ENCODE data around the gene KIAA1958.
A peak's percentile ranks its signal among the peaks of the same experiment; 100 is the strongest.

Gene KIAA1958

DNA sequence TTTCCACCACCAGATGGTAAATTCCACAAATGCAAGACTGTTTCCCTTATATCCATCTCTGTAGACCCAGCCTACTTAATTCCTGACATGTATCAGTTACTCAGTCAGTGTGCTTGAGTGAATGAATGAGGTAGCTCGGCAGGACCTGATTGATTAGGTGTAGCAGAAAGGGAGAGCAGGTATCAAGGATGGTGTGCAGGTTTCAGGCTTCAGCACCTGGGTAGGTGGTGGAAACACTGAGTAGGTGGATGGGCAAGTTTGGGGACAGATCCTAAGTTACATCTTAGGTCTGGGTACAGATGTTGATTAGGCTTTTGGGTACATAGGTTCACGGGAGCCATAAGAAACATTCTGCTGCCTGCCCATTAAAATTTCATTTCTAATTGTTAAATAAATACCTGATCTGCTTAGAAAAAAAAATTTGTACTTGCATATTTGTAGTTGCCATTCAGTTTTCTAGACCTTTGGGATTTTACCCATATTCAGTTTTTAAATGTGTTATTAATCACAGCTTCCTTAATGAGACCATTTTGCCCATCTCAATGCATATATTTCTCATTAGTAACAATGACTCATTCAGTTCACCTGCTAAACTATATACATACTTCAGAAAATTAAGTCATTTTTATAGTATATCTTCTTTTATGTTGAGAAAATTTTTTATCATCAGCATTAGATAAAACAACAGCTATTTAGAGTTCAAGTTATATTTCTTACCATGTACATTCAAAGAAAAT lies 119.5 kb downstream of the KIAA1958 start:
- DNase-seq, result no peak

- no peak for DNase-seq
Measured at GRCh38 chr9:112608851-112609250, 122.2 kb downstream of the KIAA1958 start.

DNA sequence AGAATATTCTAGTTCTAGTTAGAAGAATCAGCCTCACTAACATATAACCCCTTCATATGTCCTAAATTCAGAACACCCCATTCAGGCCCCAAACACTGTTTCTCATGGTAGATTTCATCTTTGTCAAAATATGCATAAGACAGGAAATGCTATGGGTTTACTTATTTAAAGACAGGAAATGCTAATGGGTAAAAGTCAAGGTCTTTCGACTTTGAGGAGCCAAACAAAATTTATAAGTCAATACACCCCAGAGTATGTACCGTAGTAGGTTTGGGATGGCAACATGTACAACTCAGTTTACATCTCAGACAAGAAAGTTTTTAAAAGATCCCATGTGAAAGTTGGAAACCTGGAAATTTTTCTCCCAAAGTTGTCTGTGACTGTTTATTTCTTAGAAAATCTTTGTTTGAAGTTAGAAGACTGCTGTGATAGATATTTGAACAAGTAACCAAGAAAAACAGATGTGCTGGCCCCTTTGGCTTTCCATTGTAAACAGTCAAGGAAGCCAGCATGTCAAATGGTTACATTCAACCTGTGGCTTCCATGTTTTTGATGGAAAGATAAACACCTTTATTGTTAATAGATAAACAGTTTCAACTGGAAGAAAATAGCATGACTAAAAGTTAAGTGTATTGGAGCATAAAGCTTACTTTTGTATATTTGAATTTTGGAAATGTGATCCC lies 129.1 kb downstream of the KIAA1958 start:
- no peak for DNase-seq

DNA sequence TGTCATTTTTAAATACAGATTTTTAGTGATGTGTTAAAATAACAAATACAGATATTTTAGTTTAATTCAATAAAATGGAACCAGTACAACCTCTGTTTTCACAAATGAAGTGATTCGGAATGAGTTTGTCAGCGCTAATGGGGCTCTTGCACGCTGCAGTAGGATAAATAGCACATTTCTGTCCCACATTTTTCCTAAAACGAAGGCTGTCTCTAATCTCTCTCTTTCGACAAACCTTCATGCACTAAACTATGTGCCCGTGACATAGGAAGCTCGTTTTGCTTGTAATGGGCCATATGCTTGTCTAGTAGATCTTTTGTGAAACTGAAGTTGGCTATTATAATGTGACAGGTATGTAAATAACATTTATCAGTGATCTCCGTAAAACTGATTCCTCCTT lies 130.7 kb downstream of the KIAA1958 start:
- no peak for DNase-seq

DNA sequence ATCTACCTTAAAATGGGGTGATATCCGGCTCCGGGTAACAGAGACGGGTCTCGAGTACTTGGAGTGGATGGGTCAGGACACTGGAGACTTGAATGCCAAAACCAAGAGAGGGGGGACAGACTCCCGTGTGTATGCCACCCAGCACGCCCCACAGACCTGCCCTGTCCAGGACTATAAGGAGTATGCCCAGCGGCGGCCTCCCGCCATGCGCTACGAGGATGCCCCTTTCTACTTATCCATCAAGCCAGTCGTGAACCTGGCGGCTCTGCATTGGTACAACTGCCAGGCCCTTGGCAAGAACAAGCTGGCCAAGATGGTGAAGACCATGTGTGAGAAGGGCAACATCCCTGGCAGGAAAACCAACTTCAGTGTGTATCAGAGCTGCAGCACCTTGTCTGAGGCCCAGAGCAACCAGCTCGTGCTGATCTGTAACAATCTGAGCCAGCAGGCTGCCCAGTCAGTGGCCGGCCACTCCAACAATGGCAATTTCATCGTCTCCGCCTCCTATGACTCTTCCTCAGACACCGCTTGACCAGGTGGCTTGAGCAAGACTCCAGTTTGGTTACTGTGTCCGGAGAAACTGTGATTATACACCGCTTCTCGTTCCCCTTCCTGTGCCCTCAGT lies 131.9 kb downstream of the KIAA1958 start:
- no peak for DNase-seq

GRCh38 chr9:112620388-112620787 lies 133.8 kb downstream of the KIAA1958 start:
- DNase-seq, result no peak

DNA sequence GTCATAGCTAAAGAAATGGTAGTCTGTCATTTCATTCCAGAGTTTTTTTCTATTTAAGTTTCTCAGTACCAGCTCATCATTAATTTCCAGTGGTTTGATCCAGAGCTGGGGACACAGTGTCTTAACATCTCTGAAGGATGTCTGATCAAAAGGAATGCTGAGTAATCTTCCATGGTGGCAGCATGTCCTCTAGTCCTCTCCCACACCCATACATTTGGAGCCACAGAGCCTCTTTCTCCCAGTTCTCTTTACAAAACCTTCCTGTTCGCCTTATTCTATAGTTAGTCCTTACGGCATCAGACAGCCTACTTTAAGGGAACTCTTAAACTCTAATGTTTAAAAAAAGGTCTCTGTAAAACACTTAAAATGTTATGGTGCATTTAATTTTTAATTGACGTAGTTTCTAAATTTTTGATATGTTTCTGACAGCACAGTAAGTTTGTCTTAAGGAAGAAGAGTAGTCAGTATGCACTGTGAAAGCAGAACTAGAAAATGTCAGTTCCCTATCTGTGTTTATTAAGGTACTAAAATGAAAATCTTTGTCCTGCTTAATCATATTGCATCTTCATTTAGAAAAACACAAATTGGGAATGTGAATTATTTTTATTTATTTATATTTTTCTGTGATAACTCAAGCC lies 134.5 kb downstream of the KIAA1958 start:
- no peak for DNase-seq

GRCh38 chr9:112623198-112623597 lies 136.6 kb downstream of the KIAA1958 start:
- no peak for DNase-seq

GRCh38 chr9:112624711-112625707 lies 138.4 kb downstream of the KIAA1958 start:
- DNase-seq, result no peak

- DNase-seq, result peak; percentile 25
Measured at GRCh38 chr9:112629671-112630485, 143.3 kb downstream of the KIAA1958 start.

DNA sequence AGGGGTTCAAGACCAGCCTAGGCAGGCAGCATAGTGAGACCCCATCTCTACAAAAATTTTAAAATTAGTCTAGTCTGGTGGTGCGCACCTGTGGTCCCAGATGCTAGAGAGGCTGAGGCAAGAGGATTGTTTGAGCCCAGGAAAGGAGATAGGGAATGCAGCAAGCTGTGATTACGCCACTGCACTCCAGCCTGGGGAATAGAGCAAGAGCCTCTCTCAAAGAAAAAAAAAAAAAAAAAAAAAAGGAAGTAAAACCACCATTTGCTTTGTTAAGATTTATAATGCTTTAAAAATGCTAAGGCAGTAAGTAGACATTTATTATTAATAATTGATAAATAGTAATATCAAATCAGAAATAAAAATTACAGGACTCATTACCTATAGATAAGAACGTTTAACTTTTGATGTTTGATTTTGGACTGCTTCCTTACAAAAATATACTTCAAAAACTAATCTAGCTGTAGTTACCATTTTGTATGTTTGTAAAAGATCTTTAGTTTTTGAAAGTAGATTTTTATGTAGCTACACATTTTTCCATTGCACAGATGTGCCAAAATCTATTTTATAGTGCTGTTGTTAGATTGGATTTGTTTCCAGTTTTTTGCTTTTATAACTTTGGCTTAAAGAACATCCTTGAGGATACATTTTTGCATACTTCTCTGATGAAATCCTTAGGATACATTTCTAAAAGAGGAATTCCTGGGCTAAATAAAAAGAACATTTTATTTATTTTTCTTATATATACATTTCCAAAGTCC lies 144.9 kb downstream of the KIAA1958 start:
- no peak for DNase-seq

GRCh38 chr9:112640311-112640710 lies 153.7 kb downstream of the KIAA1958 start:
- DNase-seq, result no peak

DNA sequence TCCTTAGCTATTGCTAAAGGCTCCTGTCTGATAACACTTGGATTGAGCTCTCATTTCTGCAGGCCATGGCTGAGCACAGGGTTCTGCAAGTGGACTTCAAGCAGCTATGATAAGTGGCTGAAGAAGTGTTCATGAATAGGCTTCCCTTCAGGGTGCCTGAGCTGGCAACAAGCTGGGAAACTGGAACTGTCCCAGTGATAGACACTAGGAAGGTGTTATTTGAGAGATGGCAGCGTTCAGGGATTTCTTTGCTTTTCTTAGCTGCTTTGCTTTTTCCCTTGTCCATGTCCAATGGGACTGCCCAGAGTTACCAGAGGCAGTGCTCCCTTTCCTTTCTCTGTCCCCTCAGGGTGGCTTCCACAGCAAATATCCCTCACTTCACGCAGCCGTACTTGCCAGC lies 155.5 kb downstream of the KIAA1958 start:
- DNase-seq, result no peak

- no peak for DNase-seq
Measured at GRCh38 chr9:112647596-112647995, 161.0 kb downstream of the KIAA1958 start.

DNA sequence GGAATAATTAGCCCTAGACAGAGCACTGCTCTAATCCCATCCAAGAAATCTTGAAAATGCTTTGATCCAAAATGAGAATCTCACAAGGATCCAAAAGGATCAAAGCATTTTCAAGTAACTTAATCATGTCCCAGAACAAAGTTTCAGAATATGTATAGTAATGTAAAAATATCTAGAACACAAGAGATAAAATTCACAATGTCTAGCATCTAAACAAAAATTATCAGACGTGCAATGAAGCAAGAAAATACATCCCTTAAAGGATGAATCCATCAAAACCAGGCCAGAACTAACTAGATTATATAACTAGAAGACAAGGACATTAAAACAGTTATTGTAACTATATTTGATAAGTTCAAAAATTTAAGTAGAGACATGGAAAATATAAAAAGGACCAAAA lies 162.0 kb downstream of the KIAA1958 start:
- no peak for DNase-seq

DNA sequence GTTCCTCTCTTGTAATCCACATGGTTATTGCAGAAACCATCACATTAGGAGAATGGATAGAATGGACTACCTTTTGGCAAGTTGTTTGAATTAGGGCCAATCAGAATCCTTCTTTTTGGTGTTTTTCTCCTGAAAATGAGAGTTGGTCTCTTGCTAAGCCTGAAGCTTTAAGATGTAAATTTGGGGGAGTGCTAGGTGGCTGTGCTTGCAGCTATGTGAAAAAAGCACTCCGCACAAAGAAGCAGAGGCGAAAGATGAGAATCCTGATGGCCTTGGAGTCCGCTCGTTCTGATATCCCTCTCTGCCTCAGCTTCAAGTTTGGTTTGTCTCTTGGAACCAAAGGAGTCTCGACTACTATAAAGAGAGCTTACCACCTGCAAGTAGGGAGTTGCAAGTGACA lies 167.7 kb downstream of the KIAA1958 start:
- DNase-seq, result no peak

DNA sequence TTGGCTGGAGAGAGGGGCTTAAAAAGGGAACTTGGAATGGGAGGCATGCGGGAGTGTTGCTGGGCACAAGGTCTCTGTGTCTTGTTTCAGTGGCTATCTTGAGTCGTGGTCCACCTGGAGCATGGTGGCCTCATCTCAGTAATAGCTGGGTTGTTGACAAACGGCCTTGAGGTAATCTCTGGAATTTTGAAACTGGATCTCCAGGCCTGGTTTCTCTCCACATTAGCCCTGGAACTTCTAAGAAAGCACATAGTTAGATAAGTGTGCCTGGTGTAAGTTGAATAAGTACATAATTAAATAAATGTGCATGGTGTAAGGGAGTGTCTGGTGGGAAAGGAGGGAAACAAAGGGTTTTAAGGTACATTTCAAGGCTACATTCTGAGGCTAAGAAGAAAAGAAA lies 169.0 kb downstream of the KIAA1958 start:
- no peak for DNase-seq

GRCh38 chr9:112659906-112660305 lies 173.3 kb downstream of the KIAA1958 start:
- DNase-seq, result no peak

GRCh38 chr9:112663681-112664080 lies 177.1 kb downstream of the KIAA1958 start:
- no peak for DNase-seq

- DNase-seq, result no peak
Measured at GRCh38 chr9:112664531-112664930, 177.9 kb downstream of the KIAA1958 start.

DNA sequence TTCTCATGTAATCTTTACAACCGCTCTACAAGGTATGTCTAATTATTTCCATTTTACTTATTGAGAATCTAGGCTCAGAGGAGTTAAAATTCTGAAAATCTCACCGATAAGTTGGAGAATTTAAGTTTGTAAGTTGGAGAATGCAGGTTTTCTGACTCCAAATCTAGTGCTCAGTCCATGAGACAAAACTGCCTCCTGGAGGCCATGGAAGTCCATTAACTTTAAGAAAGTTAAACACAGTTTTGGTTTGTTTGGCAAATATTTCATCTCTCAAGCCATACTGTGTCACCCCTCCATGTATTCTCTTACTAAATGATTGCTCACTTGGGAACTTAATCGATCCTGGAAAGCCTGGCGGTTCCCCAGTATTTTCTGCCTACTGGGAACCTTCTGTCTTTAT lies 178.7 kb downstream of the KIAA1958 start:
- no peak for DNase-seq

Data from retina (tissue), 1 donor.